Stimulated activated CD4-positive, alpha-beta T cell treated with anti-CD3 and anti-CD28 coated beads, Interleukin-2, amount 100 ng/mL, for 4 hours (primary cell): ENCODE results near the gene NFE2L1.
"Not testable (repeated sequence)": the region's sequence is repeated elsewhere in the genome, so short reads cannot be mapped to it uniquely, and the experiment has no call there.

Experiments
- DNase-seq: peaks from one replicate; pipeline ENCODE4 v3.0.0-alpha.2; 2020; ENCODE audit warnings: low read depth

The NFE2L1 gene

DNA sequence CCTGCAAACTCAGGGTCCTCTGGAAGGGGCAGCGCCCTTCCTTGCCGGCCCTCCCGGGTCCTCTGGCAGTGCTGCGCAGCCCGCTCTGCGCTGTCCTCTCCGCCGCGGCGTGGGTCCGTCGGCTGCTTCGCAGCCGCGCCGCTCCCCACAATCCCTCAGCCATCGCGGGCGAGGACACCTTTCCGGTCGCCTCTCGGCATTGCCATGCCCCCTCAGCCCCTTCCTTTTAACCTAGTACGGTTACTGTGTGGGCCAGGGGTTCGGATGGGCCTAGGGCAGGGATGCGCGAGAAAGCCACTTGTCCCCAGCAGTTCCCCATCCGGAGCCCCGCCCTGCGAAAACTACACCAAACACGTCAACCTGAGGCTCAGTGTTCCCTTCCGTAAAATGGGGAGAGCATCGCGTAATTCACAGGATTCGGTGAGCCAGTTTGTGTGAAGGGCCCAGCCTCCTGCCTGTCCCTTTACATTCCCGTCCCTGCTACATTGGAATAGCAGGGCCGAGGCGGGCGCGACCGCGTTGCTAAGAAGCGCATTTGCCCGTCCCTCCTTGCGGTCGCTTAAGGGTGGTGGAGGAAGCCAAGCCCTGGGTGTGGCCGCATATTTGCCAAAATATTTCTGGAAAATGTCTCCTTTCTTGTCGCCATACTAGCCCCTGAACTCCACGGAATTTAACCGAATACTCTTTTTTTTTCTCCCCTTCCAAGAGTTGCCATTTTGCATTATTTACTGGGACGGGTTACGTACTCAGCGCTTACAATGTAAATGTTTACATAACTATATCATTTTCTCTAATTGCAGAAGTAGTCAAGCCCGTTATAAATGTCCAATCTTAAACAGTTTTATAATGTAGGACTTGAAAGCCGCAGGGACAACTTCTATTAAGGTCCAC is 23.8 kb upstream of the NFE2L1 start:
- no peak for DNase-seq

DNA sequence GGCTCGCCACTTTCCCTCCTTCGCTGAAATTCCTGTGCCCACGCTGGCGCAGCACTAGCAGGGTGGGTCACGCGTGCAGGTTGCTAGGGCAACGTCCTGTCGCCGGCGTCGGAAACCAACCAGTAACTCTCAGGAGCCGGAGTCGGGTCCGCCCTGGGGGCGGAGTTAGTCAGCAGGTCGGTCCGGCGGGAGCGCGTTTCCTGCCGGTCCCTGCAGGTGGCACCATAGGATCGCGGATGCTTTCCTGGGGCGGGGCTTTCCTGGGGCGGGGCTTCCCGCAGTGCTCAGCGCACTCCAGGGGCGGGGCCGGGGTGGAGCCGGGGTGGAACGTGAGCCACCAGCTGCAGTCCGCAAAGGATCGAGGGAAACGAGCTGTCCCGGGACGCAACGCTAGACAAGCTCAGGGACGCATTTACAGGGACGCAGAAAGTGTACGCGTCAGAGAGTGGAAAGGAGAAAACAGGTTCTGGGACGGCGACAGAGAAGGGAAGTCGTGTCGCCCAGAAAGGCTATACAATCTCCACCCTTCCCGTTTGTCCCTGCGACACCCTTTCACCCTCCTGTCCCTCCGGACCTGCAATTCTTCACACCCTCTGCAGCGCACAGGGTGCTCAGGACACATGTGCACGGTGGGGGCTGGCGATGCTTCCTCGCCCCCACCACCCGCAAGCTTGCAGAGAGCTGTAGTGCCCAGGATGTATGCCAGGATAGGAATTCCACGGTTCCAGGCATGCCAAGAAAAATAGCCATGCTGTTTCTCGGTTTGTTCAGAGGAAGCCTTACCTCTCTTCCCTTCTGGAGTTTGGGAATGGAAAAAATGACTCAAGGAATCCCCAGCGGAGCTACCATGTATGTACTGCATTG is 22.9 kb upstream of the NFE2L1 start:
- peak; percentile 97 for DNase-seq

DNA sequence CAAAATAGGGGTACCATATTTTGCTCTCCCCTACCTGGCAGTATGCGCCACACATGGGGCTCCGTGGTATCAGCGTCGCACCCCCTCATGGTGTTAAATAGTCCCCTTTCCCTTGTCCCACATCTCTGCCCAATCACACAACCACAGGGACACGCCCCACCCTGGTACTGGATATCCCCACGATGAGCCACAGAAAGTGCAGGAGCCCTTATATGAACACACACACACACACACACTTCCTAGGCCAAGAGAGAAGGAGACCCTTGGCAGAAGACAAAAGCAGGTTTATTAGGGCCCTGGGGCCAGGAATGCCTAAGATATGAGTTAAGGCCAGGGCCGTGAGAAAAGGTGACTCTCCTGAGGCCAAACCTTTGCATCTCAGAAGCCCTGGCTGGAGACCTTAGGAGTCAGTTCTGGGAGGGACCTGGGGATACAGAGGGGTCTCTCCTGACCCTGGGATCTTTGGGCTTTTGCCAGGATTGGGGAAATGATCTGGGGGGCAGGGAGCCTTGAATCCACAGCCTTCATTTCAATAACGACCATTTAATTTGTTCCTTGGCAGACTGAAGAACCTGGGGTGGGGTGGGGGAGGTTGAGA is 22.2 kb upstream of the NFE2L1 start:
- DNase-seq, result no peak

DNA sequence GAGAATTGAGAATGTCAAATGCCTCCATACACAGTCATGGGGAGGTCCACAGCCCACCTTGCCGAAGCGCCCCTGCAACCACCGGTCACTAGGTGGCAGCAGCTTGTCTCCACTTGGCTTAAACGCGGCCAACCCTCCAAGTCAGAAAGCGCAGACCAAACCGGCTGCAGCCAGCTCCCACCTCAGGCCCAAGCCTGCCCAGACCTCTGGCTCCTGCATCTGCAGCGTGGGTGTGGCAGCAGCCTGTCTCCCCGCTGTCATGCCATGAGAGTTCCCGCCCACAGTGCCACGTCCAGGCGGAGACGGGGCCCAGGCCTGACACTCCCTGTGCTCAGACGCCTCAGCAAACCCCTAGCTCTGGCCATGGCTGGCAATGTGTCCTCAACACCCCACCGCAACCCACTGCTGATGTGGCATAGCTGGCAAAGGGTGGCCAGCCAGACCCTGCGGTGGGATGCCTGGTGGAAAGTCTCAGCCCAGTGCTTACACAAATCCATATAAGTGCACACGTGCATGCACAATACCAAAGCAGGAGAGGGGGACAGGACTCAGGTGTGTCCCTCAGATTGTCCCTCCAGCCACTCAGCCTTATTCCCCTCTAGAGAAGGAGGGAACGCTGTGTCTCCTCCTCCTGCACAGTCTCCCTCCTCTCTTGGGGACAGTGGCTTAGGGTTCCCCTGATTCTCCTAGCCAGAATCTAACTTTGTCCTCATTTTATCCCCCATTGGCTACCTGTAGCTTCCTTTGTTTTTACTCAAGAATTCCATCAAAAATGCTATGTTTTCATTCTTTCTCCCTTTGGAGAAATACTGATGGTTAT is 21.4 kb upstream of the NFE2L1 start:
- DNase-seq, result peak; percentile 50

DNA sequence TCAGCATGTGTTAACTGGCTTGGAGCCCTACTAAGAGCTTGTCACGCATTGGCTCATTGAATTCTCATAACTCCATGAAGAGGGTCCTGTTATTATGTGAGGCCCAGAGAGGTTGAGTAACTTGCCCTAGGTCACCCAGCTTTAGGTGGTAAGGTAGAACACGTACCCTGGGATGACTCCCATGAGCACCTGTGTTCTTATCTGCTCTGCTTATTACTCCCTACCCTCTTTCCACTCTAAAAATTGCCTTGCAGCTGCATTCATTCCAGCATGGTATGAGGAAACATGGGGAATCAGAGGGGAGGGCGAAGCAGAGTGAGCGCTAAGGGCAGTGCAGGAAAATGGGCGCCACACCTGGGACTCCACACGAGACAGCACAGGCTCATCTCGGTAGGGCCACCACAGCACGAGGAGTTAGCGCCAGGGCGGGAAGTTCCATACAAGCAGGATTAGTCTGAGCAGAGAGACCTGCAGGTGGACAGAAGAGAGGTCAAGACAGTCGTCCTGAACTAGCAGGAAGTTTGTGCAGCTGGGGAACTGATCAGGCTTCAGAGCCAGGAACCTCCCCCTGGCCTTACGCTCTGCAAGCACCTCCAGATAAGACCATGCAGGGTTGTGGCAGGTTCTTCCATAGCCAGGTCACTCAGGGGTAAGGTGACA is 20.7 kb upstream of the NFE2L1 start:
- no peak for DNase-seq

DNA sequence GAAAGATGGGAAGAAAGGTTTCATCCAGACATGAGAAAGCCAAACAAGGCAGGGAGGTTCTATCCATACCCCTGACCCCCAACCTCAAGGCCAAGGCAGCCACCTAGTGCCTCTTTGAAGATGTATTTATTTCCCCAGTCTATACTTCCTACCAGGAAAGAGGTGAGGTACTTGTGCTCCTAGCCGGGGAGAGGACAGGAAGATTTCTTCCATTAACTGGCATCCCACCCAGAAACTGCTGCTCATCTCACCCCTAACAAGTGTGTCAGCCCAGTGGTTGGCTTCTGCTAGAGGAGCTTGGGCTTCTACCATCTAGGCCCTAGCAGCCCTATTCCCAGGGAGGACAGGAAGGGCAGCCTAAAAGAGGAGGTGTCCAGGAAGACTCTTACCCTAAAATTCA is 19.4 kb upstream of the NFE2L1 start:
- no peak for DNase-seq

DNA sequence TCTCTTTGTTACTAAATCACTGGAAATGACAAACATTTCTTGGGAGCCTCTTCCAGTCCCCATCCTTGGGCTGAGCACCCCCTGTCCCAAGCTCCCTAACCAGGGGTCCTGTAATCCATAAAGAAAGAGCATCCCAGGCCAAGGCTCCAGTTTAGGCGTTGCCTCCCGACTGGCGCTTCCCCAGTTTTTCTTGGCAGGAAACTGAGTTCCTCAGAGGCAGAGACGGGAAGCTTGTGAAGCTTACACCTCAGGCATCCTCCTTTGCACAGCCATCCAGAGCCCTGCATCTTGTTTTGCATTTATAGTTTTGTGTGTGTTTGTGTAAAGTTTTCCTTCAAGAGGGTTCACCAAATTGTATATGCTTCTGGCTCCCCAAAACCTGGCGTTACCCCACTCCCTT is 17.6 kb upstream of the NFE2L1 start:
- DNase-seq, result no peak

DNA sequence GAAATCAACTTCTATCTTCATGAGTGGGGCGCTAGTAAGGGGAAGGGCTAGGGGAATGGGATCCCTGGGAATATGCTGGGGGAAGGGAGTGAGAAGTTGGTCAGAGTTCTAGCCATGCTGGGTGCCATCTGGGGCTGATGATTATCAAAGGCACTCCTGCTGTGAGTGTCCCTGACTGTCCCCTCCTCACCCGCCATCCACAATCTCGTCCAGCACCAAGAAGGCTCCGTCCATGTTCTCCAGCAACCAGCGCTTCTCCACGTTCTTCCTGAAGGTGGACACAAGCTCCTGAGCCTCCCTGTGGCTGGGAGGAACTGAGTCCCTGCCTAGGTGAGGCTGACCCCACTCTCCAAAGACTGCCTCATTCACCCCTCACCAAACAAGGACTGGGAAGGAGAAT is 16.2 kb upstream of the NFE2L1 start:
- no peak for DNase-seq

DNA sequence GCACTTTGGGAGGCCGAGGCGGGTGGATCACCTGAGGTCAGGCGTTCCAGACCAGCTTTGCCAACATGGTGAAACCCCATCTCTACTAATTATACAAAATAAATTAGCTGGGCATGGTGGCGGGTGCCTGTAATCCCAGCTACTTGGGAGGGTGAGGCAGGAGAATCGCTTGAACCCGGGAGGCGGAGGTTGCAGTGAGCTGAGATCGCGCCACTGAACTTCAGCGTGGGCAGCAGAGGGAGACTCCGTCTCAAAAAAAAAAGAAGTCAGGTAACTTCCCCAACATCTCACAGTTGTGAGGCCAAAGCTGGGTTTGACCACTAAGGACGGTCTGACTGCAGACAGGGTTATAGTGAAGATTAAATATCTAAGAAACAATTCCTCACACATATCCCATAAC is 13.4 kb upstream of the NFE2L1 start:
- not testable (repeated sequence) for DNase-seq

DNA sequence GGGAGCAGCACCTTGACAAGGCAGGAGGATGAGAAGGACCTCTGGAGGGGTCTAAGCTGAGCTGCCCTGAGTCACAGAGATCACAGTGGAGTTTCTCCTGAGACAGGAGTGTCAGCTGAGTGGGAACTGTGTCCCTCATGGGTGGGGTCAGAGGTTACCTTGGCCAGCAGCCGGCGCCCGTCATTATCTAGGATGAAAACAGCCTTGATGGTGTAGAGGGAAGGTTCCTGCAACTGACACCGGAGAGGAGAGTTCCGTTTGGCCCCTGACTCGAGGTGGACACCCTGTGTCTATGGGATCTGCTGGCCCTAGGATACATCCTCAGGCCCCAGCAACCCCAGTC is 11.5 kb upstream of the NFE2L1 start:
- no peak for DNase-seq

DNA sequence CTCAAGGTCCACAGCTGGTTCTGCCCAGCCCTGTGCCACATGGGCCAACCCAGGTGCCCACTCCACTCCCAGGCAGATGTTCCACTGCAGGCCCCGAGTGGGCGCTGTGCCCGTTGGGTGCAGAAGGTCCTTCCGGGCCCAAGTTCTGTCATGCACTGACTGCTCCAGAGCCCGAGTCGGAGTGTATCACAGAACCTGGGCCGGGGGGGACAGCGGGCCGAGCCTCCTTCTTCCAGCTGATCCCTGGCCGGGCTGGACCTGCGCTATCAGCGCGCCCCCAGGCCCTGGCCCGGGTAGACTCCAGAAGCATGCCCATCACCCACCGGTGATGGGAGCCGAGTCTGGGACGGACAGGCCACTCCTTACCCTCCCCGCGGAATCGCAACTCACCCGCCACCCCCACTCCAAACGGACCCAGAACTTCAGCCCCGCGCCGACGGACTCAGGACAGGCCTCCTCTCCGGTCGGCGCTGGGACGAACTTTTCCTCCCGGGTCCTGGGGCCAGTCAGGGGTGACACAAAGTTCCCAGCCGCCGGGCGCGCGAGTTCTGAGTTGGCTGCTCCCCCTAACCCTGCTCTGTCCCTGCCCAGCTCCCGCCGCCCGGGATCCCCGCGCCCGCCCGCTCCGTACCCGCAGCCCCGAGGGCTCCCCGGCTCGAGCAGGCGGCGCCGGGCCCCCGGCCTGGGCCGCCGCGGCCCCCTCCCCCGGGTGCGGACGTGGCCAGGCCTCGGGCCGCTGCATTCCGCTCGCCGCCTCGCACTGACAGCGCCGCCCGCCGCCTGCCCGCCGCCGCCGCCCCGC is 10.9 kb upstream of the NFE2L1 start, which contains the start of gene COPZ2:
Gene COPZ2, minus strand, starts transcription at position 762 of the 802 bp plus-strand sequence. Its CDS starts 20 bp downstream, at position 742.
- DNase-seq, result peak; percentile 41

DNA sequence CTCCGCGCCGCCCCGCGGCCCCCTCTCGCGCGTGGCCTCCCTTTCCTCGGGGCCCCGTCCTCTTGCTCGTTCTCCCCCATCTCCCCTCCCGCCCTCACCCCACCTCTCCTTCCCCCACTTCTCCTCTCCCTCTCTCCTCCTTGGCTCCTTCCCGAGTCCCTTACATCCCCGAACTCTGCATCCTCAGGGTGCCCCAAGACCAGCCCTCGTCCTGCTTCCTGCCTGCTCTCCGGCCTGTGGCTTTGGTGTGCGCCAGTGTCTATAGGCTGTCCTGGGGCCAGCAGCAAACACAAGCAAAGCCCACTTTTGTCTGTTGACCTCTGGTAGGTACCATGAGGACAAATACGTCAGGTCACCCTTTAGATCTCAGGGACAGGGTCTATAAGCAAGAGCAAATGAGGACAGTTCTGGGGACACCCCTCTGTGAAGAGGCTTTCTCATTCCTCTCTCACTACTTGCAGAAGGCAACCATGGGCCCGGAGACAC is 10.3 kb upstream of the NFE2L1 start:
- DNase-seq, result no peak

DNA sequence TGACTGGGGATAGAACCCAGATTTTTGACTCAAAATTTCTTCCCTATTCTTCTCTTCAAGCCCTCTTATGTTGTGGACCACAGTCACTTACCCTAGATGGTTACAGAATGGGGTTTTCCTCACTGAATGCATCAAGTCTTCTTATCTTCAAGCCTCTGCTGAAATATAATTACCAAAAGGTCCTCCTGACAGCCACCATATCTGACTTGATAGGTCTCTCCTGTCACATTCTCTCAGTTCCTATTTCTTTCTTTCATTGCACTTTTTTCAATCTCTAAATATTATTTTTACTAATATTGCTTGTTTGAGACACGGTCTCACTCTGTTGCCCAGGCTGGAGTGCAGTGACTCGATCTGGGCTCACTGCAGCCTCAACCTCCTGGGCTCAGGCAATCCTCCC is 9.5 kb upstream of the NFE2L1 start:
- DNase-seq, result no peak

DNA sequence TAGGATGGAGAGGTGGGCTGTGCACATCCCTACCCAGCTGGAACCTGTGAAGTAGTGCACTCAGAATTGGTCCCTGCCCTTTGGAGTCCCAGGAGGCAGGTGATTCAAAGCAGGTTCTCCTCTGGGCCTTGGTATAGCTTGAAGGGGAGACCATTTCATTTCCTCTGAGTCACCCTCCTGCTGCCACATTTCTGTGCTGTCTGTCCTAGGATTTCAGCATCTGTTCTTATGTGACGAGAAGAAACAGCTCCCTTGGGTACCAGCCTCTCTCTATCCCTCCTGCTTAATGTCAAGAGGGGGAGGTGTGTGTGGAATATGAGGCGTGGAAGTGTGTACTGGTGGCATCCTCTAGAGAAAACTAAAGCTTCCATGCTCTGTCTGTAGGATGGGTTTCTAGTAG is 5.0 kb upstream of the NFE2L1 start:
- DNase-seq, result no peak

DNA sequence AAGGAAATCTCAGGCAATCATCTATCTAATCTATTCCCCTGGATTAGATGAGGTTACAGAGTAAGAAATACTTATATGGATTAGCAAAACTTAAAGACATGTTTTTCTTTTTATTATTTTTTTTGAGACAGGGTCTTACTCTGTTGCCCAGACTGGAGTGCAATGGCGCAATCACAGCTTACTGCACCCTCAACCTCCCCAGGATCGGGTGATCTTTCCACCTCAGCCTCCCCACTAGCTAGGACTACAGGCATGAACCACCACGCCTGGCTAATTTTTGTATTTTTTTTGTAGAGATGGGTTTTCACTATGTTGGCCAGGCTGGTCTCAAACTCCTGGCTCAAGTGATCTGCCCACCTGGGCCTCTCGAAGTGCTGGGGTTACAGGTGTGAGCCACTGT is 3.3 kb upstream of the NFE2L1 start:
- no peak for DNase-seq

DNA sequence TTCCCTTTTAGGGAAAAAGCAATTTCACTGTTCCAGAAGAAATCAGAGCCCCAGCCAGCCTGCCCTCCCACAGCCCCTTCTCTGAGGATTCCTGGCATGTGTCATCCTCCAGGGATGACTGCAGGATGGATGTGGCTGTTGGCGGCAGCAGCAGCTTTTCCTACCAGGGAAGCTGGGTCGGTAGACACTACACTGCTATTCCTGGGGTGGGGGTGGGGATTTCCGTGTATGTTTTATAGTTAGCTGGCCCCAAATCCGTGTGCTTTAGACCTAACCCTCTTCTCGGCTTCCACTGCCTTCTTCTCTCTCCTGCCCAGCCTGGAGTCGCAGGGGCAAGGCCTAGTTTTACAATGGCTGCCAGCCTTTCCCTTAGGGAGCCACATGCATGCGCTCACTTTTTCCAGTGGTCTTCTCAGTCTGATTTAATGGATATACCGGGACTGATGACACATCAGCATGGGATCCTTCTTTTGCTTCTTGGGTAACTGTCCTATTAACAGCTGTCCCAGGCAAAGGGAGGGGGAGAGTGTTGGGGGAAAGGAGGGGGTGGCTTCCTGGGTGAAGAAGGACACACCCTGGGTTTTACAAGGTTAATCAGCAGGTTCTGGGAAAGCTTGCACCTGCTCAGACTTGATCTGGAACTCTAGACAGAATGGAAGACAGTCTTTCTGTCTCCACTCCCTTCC is 2.7 kb upstream of the NFE2L1 start:
- no peak for DNase-seq

DNA sequence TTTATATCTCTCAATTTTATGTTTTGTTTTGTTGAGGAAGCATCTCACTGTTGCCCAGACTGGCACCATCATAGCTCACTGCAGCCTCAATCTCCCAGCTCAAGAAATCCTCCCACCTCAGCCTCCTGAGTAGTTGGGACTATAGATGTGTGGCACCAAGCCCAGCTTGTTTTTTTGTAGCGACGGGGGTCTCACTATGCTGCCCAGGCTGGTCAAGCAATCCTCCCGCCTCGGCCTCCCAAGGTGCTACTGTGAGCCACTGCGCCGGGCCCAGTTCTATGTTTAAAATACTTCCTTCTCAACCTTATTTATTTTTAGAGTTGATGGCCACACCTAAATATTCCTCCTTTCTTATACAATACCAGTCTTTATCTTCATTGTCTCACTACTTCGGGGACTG is 1.9 kb upstream of the NFE2L1 start:
- DNase-seq, result no peak

DNA sequence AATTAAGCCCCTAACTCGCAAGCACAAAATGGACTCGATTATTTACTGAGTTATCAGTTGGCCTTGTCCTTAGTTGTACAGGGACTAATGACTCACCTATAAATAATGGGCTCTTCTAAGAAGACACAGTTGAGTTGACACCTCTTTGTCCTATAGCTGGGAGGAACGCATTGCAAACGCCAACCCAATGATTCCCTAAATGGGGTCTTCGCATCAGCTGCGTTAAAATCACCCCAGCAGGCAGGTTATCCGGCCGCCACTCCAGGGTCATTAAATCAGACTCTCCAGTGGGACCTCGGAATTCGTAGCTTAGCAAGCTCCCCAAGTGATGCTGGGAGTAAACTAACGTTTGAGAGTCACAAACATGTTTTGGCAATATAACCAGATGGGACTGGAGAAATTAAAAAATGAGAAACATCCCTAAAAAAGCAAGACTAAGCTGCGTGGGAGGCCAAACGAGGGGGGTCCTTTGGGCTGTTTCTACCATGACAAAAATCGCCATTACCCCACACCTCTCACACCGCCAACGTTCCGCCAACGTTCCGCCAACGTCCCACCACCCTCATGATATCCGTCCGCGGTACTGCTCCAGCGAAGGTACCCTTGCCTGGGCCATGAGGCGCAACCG is 932 bp upstream of the NFE2L1 start:
- peak; percentile 60 for DNase-seq
